H1 (cell line): Measurements from ENCODE around the gene TNNC1. TPM values are rescaled to one million over a fixed set of nuclear protein-coding genes. Genes with fewer than 3 reads are reported as not detected.

Experiments used
- CTCF ChIA-PET: fragments of 300-600 bp; sonication (Branson Sonifier 250); formaldehyde crosslinking; loops from one replicate; lab custom pipeline; 2021; ENCODE audit not compliant: partially characterized antibody; lab: Charles Lee
- POLR2A ChIA-PET: fragments of 300-600 bp; sonication (Branson Sonifier 250); formaldehyde crosslinking; loops from one replicate; lab custom pipeline; 2021; ENCODE audit warnings: inconsistent platforms; ENCODE audit not compliant: partially characterized antibody; lab: Charles Lee
- DNase-seq, 2 experiments: peaks; one replicate each; pipeline versions ENCODE4 v3.0.0 to v3.0.0-alpha.2; 2010 to 2022; ENCODE audit warnings: low spot score in 2 of 2, low read depth in 1 of 2, mixed read lengths in 1 of 2
- FAIRE-seq: peaks from 2 replicates; lab custom pipeline; 2011; peaks lifted over from hg19 to GRCh38; lab: Jason Lieb, UNC
- H2AFZ ChIP-seq: 2 replicates; pipeline ENCODE4 v1.8.1; 2012; ENCODE audit warnings: low read length, inconsistent platforms
- H2AK5ac ChIP-seq: 2 replicates; pipeline ENCODE4 v1.6.1; 2013; ENCODE audit warnings: low read depth, low read length
- H2BK120ac ChIP-seq: replicated peaks from 2 replicates; pipeline ENCODE3; 2013; ENCODE audit warnings: low read depth, low read length, inconsistent platforms
- H2BK12ac ChIP-seq: 2 replicates; pipeline ENCODE4 v1.6.1; 2013; ENCODE audit warnings: low read depth, low read length
- H2BK15ac ChIP-seq: 2 replicates; pipeline ENCODE4 v1.6.1; 2013; ENCODE audit warnings: low read length
- H2BK20ac ChIP-seq: 2 replicates; pipeline ENCODE4 v1.6.1; 2013; ENCODE audit warnings: low read length
- H2BK5ac ChIP-seq: 2 replicates; pipeline ENCODE4 v1.6.1; 2013; ENCODE audit warnings: low read depth, low read length
- H3K14ac ChIP-seq: 2 replicates; pipeline ENCODE4 v1.6.1; 2013; ENCODE audit warnings: inconsistent platforms; ENCODE audit not compliant: insufficient read length
- H3K18ac ChIP-seq: 2 replicates; pipeline ENCODE4 v1.6.1; 2013; ENCODE audit warnings: low read length; ENCODE audit errors: extremely low read depth
- H3K23ac ChIP-seq: 2 replicates; pipeline ENCODE4 v1.6.1; 2013; ENCODE audit warnings: inconsistent platforms; ENCODE audit not compliant: insufficient read length
- H3K23me2 ChIP-seq: 2 replicates; pipeline ENCODE4 v1.6.1; 2013; ENCODE audit warnings: low read depth, low read length
- H3K27ac ChIP-seq: 2 replicates; pipeline ENCODE4 v1.6.1; 2011; ENCODE audit warnings: low read depth, low read length, inconsistent platforms
- H3K27me3 ChIP-seq, 4 experiments: replicated peaks in 1 of 4; 1 replicate in 1 of 4; 2 replicates in 3 of 4; pipeline versions ENCODE4 v1.6.1 to v1.8.1; 2011 to 2013; ENCODE audit warnings: low read length in 3 of 4, mild to moderate bottlenecking in 3 of 4, inconsistent platforms in 2 of 4, mixed read lengths in 2 of 4, moderate library complexity in 1 of 4; ENCODE audit not compliant: control insufficient read depth in 3 of 4, insufficient read depth in 3 of 4; ENCODE audit errors: extremely low read depth in 1 of 4
- H3K36me3 ChIP-seq, 4 experiments: 2 replicates each; pipeline versions ENCODE4 v1.6.1 to v1.8.1; 2011 to 2013; ENCODE audit warnings: mild to moderate bottlenecking in 4 of 4, low read length in 3 of 4, moderate library complexity in 2 of 4, control low read depth in 1 of 4, inconsistent platforms in 1 of 4; ENCODE audit not compliant: insufficient read depth in 4 of 4, control insufficient read depth in 2 of 4
- H3K4ac ChIP-seq: replicated peaks from 2 replicates; pipeline ENCODE3; 2013; ENCODE audit warnings: low read length, low read depth, mixed read lengths, inconsistent platforms; ENCODE audit not compliant: insufficient read length
- H3K4me1 ChIP-seq, 4 experiments: replicated peaks in 1 of 4; 1 replicate in 1 of 4; 2 replicates in 3 of 4; pipeline versions ENCODE4 v1.6.1 to v1.8.1; 2011 to 2013; ENCODE audit warnings: low read length in 3 of 4, inconsistent platforms in 2 of 4, mixed read lengths in 1 of 4; ENCODE audit not compliant: insufficient read depth in 4 of 4, control insufficient read depth in 3 of 4
- H3K4me2 ChIP-seq, 2 experiments: 2 replicates each; pipeline versions ENCODE4 v1.6.1 to v1.8.1; 2011 to 2013; ENCODE audit warnings: low read depth in 2 of 2, low read length in 2 of 2, control low read depth in 1 of 2, inconsistent platforms in 1 of 2, mild to moderate bottlenecking in 1 of 2; ENCODE audit not compliant: insufficient read depth in 1 of 2
- H3K4me3 ChIP-seq, 4 experiments: fragments of 200-600, 300-600 bp in 1 of 4; sonication (generic), shearing (Covaris generic), sonication (Bioruptor Twin) in 1 of 4; 2 replicates each; pipeline versions ENCODE4 v1.5.1 to v1.8.1; 2011 to 2016; ENCODE audit warnings: low read length in 4 of 4, low read depth in 3 of 4, control low read depth in 2 of 4, inconsistent platforms in 2 of 4, mild to moderate bottlenecking in 2 of 4, mixed read lengths in 1 of 4, moderate library complexity in 1 of 4; ENCODE audit not compliant: insufficient read depth in 2 of 4; ENCODE audit errors: extremely low read depth in 1 of 4
- H3K56ac ChIP-seq: replicated peaks from 2 replicates; pipeline ENCODE3; 2013; ENCODE audit warnings: low read depth, mild to moderate bottlenecking, mixed read lengths, low read length, inconsistent platforms; ENCODE audit not compliant: insufficient read length
- H3K79me1 ChIP-seq: 2 replicates; pipeline ENCODE4 v1.6.1; 2013; ENCODE audit warnings: low read depth, low read length, control low read depth
- H3K79me2 ChIP-seq, 2 experiments: 2 replicates each; pipeline versions ENCODE4 v1.6.1 to v1.8.1; 2012 to 2013; ENCODE audit warnings: low read length in 2 of 2, mild to moderate bottlenecking in 2 of 2, inconsistent platforms in 1 of 2; ENCODE audit not compliant: insufficient read depth in 2 of 2, control insufficient read depth in 1 of 2
- H3K9ac ChIP-seq, 4 experiments: replicated peaks in 1 of 4; 1 replicate in 1 of 4; 2 replicates in 3 of 4; pipeline versions ENCODE4 v1.6.1 to v1.8.1; 2011 to 2013; ENCODE audit warnings: low read depth in 3 of 4, low read length in 3 of 4, control low read depth in 2 of 4, mild to moderate bottlenecking in 2 of 4, moderate library complexity in 2 of 4, inconsistent platforms in 1 of 4; ENCODE audit errors: extremely low read depth in 1 of 4
- H3K9me3 ChIP-seq, 2 experiments: 2 replicates each; pipeline versions ENCODE4 v1.6.1 to v1.8.1; 2012 to 2013; ENCODE audit warnings: mild to moderate bottlenecking in 2 of 2, moderate library complexity in 2 of 2, control low read depth in 1 of 2, inconsistent platforms in 1 of 2, low read depth in 1 of 2, low read length in 1 of 2, mixed read lengths in 1 of 2; ENCODE audit not compliant: insufficient read depth in 2 of 2
- H4K20me1 ChIP-seq, 2 experiments: replicated peaks in 1 of 2; 2 replicates each; pipeline versions ENCODE3 to v1.8.1; 2011 to 2013; ENCODE audit warnings: inconsistent platforms in 2 of 2, low read length in 2 of 2, mild to moderate bottlenecking in 1 of 2; ENCODE audit not compliant: insufficient read depth in 2 of 2, control insufficient read depth in 1 of 2
- H4K5ac ChIP-seq: 2 replicates; pipeline ENCODE4 v1.6.1; 2013; ENCODE audit warnings: low read length, low read depth, mixed read lengths, inconsistent platforms; ENCODE audit not compliant: insufficient read length
- H4K8ac ChIP-seq: 2 replicates; pipeline ENCODE4 v1.8.0; 2013; ENCODE audit warnings: mild to moderate bottlenecking, moderate library complexity, low read length, inconsistent platforms; ENCODE audit not compliant: insufficient read depth; ENCODE audit errors: extremely low read depth
- H4K91ac ChIP-seq: replicated peaks from 2 replicates; pipeline ENCODE3; 2013; ENCODE audit warnings: low read length, mixed read lengths, inconsistent platforms; ENCODE audit not compliant: insufficient read length
- BACH1 ChIP-seq: IDR thresholded peaks from 2 replicates; pipeline ENCODE4 v1.6.1; 2012; ENCODE audit warnings: low read length, improper control_type of control experiment
- TCF12 ChIP-seq: IDR thresholded peaks from 2 replicates; pipeline ENCODE4 v1.6.1; 2011; ENCODE audit warnings: low read depth, mild to moderate bottlenecking, low read length
- WGBS, 2 experiments: shearing (Covaris generic) in 1 of 2; methylation state at CpG; one replicate each; pipeline versions ENCODE4 v1.1.6 to v1.1.7; 2013 to 2015; ENCODE audit warnings: low lambda C conversion rate in 2 of 2, mixed read lengths in 2 of 2, inconsistent platforms in 1 of 2, low coverage in 1 of 2, missing lambda C conversion rate in 1 of 2; ENCODE audit not compliant: insufficient replicate concordance in 2 of 2, insufficient coverage in 1 of 2, insufficient read length in 1 of 2; ENCODE audit errors: extremely low coverage in 1 of 2, missing lambda C conversion rate in 1 of 2; 5-methylcytosine and 5-hydroxymethylcytosine counted together
- polyA plus RNA-seq, 7 experiments: library from polyadenylated mRNA; depleted of rRNA in 3 of 7; stranded (reverse) in 5 of 7; unstranded in 2 of 7; fragments of >200 nt in 5 of 7; fragments of 200-250 nt in 2 of 7; gene quantifications; 1 replicate in 5 of 7; 2 replicates in 1 of 7; 4 replicates in 1 of 7; pipeline versions ENCODE4 v1.2.1 to v1.2.3, GENCODE V29; 2011 to 2013; ENCODE audit warnings: missing spikeins in 2 of 7, mixed read lengths in 2 of 7
- total RNA-seq: library from RNA; stranded (reverse); fragmentation: NEBNext Ultra II Directional; extraction: Animal tissue kit (Norgen Biotek cat#: 25700); gene quantifications from 2 replicates; pipeline ENCODE4 v1.2.1, GENCODE V29; 2021

TNNC1 gene
- total and polyA plus RNA-seq, 2 of the 8 experiments (the other 6 are each of a cell fraction or from before 2014, with no cell fraction given), result 5.8 to 16.4 TPM

DNA sequence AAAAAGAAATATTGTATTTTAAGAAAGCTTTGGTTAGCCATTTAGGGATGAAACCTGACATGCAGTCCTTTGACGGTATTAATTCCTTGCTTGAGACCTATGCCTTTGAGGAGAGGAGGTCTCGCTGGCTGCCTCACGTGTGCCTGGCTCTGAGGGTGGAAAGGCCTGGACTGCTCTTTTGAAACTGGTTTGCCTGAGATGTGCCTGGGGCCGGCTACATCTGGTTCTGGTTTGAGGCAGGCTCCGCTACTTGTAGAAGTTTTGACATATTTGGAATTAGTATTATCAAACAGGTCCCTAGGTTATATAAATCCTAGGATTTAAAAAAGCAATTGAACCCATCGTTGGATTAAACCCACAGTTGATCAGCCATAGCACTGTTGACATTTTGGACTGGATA is 8.0 kb upstream of the TNNC1 start:
- Histone ChIP-seq H3K56ac (no peak overlapping the region), H3K23me2 (no peaks in the 10 kb centered on the region), H3K4ac (no peak overlapping the region), H3K14ac (no peak overlapping the region), H3K79me2 (peaks cover 0 to 29% of the 10 kb centered on the region in 2 experiments; a peak in 2 of 4 replicates), H3K27me3 (no peaks in the 10 kb centered on the region), H3K27ac (no peak overlapping the region), H2BK20ac (no peak overlapping the region), H3K79me1 (peaks cover 5% of the 10 kb centered on the region), H2BK120ac (no peak overlapping the region), H3K4me3 (no peak overlapping the region), H3K9ac (no peak overlapping the region), H3K36me3 (peaks cover 14 to 55% (median 20%) of the 10 kb centered on the region in 4 experiments), H2BK15ac (no peak overlapping the region), H2AFZ (no peak overlapping the region), H4K8ac (no peak overlapping the region), H2AK5ac (no peak overlapping the region), H3K9me3 (no peaks in the 10 kb centered on the region), H2BK5ac (no peak overlapping the region), H4K20me1 (no peaks in the 10 kb centered on the region), H4K5ac (no peak overlapping the region), H2BK12ac (no peak overlapping the region), H3K18ac (no peak overlapping the region), H4K91ac (no peak overlapping the region), H3K4me2 (no peak overlapping the region), H3K4me1 (peaks cover 0 to 2% (median under 1%) of the 10 kb centered on the region in 4 experiments; a peak in 4 of 7 replicates), H3K23ac (no peak overlapping the region)
- CTCF ChIA-PET, result interaction anchor here (0.9 to 1.9 kb wide), 3 partner anchors 10 to 21 kb away, joined by 3 to 12 read pairs (median 6); no protein-coding TSS in a partner anchor
- DNase-seq (no peak), FAIRE-seq (no peak)
- 97% methylated on average over 6 of the region's 6 CpGs; no CpG with 5 or more reads in 1 of the 2 experiments for WGBS, 2 experiments
- TF ChIP-seq TCF12 (no peak), BACH1 (no peak)
- POLR2A ChIA-PET, result interaction anchor here (0.8 kb wide), 1 partner anchor 12 kb away, joined by 3 read pairs; no protein-coding TSS in a partner anchor
